HG03571 (cell line): ENCODE data around the gene FOXO6.

Source experiments
- ATAC-seq: cut with Tn5 transposase; IDR thresholded peaks from one replicate; pipeline ENCODE4 v1.9.1; 2021; ENCODE audit not compliant: unreplicated experiment

The FOXO6 gene

DNA sequence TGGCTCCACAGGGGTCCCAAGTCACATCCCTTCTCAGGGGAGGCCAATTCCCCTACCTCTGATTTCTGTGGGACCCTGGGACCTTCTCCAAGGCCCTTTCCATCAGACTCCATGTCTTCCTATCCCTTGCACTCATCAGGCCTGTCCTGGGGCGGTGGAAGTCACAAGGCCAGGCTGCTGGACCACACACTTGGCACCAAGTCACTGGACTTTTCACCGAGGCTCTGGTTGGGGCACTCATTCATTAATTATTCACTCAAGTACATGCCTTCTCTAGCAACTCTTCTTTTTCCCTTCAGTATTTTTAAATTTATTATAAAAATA lies 11.2 kb upstream of the FOXO6 start:
- ATAC-seq = no peak

- no peak for ATAC-seq
Measured at GRCh38 chr1:41351262-41352151, 9.7 kb upstream of the FOXO6 start.

GRCh38 chr1:41353744-41354143 lies 7.5 kb upstream of the FOXO6 start:
- ATAC-seq = no peak

DNA sequence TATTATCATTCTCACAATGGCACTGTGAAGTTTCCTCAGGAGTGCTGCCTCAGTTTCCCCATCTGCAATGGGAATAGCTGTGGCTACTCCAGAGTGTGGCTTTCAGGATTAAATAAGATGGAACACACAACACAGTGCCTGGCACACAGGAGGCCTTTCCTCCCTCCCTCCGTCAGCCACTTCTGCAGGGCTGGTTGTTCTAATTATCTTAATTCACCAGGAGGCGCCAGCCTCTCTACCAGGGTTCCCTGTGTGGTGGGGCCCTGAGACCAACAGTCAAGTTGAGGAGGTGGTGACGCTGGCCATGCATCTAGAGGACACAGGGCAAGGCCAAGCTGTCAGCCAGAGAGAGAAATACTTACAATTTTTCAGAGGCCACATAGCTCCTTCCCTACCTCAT lies 6.3 kb upstream of the FOXO6 start:
- no peak for ATAC-seq

DNA sequence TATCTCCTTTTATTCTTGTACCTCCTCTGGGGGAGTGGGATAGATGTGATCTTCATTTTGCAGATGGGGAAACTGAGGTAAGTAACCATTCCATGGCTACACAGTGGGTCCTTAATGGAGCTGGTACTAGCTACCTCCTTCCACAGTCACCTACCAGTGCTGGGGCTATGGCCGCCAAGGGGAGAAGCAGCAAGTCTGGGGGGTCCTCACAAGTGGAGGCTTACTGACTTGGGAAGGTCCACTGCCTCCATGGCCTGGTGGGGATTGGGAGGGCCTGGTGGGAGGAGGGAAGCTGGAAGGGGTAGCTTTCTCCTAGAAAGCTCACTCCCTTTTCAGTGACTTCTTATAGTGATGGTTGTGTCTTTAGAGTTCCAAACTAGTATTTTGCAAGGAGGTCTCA lies 5.9 kb upstream of the FOXO6 start:
- ATAC-seq = no peak

DNA sequence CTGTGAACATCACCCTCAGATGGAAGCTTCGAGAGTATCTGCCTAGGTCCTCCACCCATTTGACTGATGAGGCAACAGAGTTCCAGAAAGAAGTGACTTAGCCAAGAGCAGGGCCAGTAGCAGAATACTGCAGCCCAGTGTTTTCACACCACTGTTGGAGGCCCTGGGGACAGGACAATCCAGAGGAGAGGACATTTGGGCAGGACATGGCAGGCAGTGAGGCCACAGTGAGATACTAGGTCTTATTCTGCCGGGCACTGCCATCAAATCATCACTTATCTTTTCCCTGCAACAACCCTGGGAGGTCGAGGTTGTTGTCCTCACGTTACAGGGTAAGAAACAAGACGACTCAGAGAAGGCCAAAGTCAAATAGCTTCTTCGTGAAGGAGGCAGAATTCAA lies 5.5 kb upstream of the FOXO6 start:
- ATAC-seq = no peak

DNA sequence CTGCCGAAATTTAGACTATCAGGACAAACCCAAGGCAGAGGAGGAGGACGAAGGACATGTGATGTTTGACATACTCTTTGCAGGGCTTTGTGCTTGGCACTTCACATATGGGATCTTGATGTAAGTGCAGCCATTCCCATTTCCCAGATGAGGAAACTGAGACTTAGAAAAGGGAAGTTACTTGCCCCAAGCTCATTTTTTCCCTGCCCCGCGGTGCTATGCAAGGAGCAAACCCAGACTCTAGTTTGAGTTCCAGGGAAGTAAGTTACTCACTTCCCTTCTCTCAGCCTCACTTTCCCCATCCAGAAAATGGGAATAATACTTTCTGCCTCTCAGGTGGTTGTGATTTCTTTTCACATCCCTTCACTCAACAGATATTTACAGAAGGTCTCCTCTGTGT lies 4.5 kb upstream of the FOXO6 start:
- no peak for ATAC-seq

DNA sequence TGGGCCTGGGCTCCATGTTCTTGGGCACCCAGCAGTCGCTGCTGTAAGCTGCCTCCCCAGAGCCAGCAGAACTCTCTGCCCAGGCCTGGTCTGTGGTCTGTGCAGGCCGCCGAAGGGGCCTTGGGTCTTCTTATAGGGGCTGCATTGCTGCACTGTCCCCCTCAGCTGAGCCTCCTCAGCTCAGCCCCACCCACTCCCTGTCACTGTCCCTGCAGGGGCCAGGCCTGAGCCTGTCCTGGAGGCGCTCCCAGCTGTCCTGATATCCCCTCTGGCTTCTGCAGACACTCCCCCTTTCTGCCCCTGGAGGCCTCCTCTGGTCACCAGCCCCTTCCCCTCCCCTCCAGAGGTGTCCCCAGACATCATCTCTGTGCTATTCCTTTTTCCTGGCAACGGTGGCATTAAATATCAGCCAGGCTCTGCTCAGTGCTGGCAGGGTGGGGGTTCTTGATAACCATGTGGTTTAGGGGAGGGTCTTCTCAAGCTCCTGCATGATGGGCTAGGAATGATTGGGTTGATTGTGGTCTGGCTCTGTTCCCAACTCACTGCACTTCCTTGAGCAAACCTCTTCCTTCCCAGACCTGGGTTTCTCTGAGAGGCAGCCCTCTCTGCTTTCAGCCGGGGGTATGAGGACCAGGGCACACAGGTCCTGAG lies 3.7 kb upstream of the FOXO6 start:
- no peak for ATAC-seq

DNA sequence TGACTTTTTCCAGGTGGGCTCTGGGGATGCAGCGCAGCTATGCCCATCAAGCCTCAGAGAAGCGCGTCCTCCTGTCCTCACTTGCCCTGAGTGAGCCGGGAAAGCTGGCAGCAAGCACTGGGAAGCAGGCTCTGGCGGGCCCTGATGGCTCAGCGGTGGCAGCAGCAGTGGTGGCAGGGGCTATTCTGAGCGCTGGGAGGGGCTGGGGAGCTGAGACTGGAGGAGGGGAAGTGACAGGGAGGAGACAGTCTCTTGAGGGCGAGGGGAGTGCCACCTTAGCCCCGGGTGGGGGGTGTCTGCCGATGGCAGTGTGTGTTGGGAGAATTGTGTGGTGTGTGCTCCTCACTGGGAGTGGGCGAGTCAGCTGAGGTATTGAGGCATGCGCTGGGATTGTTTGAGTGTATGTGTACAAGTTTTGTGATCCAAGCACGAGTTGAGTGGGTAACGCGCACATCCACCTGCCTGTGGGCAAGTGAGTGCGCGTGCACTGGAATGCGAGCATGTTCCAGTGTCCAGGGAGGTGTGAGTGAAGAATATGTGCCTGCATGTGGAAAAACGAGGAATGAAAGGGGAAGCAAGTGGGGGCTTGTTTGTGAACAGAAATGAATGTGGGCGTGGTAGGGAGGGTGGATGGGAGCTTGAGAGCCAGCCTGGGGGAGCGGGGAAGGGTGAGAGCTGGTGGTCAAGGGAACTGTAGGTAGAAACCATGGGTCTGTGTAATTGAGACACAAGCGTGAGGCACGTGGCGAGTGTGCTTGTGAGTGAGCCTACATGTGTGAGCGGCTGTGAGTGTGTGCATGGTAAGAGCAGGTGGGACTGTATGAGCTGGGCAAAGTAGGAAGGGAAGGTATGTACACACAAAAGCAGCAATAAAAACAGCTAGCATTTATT lies 2.9 kb upstream of the FOXO6 start:
- ATAC-seq = no peak

GRCh38 chr1:41359211-41360073 lies 1.8 kb upstream of the FOXO6 start:
- ATAC-seq = no peak

DNA sequence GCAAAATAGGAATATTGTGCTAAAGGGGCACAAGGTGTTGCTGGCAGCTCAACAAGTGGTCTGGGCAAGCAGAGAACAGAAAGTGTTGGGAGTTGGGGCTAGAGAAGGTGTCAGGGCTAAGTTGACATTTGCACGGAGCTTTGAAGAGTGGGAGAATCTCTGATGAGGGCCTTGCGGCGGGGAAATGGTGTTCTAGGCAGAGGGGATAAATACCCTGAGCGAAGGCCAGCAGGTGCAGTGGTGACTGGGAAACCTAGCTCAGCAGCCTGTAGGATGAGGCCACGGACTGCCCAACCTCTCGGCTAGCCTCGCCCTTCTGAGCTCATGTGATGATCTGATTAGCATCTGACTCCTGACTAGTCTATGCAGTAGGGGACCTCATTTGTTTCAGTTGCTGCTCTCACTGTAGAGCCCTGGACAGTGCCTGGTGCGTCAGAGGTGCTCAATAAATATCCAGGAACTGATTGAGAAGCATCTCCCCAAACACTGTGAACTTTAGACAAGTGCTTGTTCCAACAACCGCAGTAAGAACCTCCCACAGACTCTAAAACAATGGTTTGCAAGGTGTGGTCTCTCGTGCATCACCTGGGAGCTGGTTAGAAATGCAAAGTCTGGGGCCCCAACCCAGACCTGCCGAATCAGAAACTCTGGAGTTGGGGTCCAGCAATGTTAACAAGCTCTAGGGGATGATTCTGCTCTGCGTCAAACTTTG lies 1.0 kb upstream of the FOXO6 start:
- no peak for ATAC-seq

- peak; percentile 11 for ATAC-seq
Measured at GRCh38 chr1:41361495-41362356, 492 bp downstream of the FOXO6 start.

GRCh38 chr1:41362357-41362721 lies 1.1 kb downstream of the FOXO6 start:
- no peak for ATAC-seq

- no peak for ATAC-seq
Measured at GRCh38 chr1:41362749-41363590, 1.7 kb downstream of the FOXO6 start.

- no peak for ATAC-seq
Measured at GRCh38 chr1:41363591-41364320, 2.5 kb downstream of the FOXO6 start.

DNA sequence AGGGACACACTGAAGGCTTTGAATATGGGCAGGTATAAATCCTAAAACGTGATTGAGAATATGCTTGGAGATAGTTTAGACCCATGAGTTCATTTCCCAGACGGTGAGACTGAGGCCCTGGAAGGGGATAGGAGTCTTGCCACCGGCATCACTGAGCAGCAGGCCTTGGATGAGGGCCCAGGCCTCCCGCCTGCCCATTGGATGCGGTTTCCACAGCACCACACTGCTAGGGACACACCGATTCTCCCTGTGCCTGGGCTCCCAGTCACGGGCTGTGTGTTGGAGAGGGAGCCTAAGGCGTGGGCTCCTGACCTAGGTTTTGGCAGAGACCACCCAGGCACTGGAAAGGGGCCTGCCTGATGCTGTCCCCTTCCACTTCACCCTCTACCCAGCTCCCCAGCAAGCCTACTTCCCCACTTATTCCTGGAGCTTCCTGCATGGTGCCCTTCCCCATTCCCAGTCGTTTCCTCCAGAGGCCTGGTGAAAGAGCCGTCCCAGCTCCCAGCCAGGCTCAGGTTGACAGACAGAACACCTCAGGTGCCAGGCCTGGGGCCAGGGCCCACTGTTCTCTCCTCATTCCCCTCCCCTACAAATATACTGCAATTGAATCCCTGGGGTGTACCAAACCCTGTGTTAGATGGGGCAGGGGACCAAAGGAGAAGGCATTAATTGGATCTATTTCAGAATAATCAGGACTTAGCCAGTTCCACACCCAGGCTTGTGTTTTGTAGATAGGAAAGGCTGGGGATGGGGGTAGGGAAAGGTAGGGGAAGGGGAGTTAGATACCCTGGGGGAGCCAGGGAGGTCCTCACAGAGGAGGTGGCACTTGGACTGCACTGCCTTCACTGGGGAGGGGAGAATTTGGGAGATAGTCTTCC lies 3.4 kb downstream of the FOXO6 start:
- ATAC-seq = no peak

- no peak for ATAC-seq
Measured at GRCh38 chr1:41365320-41365633, 4.0 kb downstream of the FOXO6 start.
